Breast epithelium (tissue), 4 donors: ENCODE measurements around the gene HM13. TPM values are rescaled to one million over a fixed set of nuclear protein-coding genes. Genes with fewer than 3 reads are reported as not detected.

ENCODE experiments used
- DNase-seq, 2 donors: peaks; one replicate each; pipeline ENCODE4 v3.0.0-alpha.2; 2019; ENCODE audit warnings: low spot score in 2 of 2
- H3K27ac ChIP-seq, 2 donors: fragments of 200-600 bp; sonication (generic) in 1 of 2; one replicate each; pipeline ENCODE4 v1.5.1; 2016 to 2019; ENCODE audit warnings: mild to moderate bottlenecking in 1 of 2
- H3K27me3 ChIP-seq, 2 donors: fragments of 200-600 bp; sonication (generic) in 1 of 2; one replicate each; pipeline versions ENCODE4 v1.5.1 to v1.6.0; 2017 to 2019; ENCODE audit warnings: control low read depth in 1 of 2, mild to moderate bottlenecking in 1 of 2
- H3K36me3 ChIP-seq: fragments of 200-600 bp; one replicate; pipeline ENCODE4 v1.5.1; 2019
- H3K4me1 ChIP-seq, 2 donors: fragments of 200-600 bp; sonication (generic); one replicate each; pipeline ENCODE4 v1.5.1; 2016 to 2019; ENCODE audit warnings: control low read depth in 1 of 2
- H3K4me3 ChIP-seq, 3 donors: fragments of 200-600 bp; sonication (generic); 1 replicate in 2 of 3; 2 replicates in 1 of 3; pipeline ENCODE4 v1.5.1; 2016 to 2019; ENCODE audit warnings: mild to moderate bottlenecking in 3 of 3, moderate library complexity in 2 of 3
- H3K9me3 ChIP-seq, 2 donors: fragments of 200-600 bp; sonication (generic) in 1 of 2; one replicate each; pipeline ENCODE4 v1.5.1; 2016 to 2019; ENCODE audit warnings: control low read depth in 1 of 2
- POLR2A ChIP-seq: fragments of 450-650 bp; IDR thresholded peaks from one replicate; pipeline ENCODE4 v1.6.1; 2016; ENCODE audit warnings: antibody characterized with exemption, mild to moderate bottlenecking, moderate library complexity
- POLR2AphosphoS5 ChIP-seq, 3 donors: sonication (generic); formaldehyde crosslinking; IDR thresholded peaks; one replicate each; pipeline ENCODE4 v1.6.1; 2017; ENCODE audit warnings: antibody characterized with exemption in 3 of 3
- intact Hi-C: fragments of 100-400 bp; cut with DNase I; formaldehyde crosslinking; loops from one replicate; pipeline ENCODE4 v1.15.1; 2023; ENCODE audit warnings: low total_unique reads
- total RNA-seq, 3 donors: library from RNA; depleted of rRNA; stranded (reverse); fragments of >200 nt; gene quantifications; one replicate each; pipeline ENCODE4 v1.1.0, GENCODE V29; 2016
- TF ChIP-seq, protein P1 (sequence below), 3 donors: fragments of 450-650 bp; IDR thresholded peaks; one replicate each; pipeline ENCODE4 v1.5.1; 2016 to 2017; ENCODE audit warnings: antibody characterized with exemption in 3 of 3, mild to moderate bottlenecking in 3 of 3, moderate library complexity in 3 of 3

HM13 gene
- total RNA-seq, 3 donors from 2014 or later = 44.2 to 73.7 (median 53.1) TPM

DNA sequence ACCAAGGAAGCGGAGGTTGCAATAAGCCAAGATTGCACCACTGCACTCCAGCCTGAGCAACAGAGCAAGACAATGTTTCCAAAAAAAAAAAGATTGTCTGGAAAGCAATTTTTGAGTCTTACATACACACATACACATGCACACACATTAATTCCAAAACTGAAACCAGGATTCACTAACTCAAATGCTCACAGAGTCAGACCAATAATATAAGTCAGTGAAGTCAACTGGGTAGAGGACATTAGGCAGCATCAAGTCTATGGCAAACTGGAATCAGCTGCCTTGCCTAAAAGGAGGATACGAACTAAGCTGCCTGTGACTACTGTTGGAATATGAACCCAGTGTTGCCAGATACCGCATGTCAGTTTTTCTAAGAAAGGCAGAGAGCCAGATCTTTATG is 23.5 kb upstream of the HM13 start:
- H3K9me3 ChIP-seq = no peaks in the 10 kb centered on the region
- no peaks in the 10 kb centered on the region for H3K4me1 ChIP-seq
- no peaks in the 10 kb centered on the region for H3K36me3 ChIP-seq
- H3K27me3 ChIP-seq = no peaks in the 10 kb centered on the region
- no peak overlapping the region for H3K4me3 ChIP-seq
- TF ChIP-seq POLR2A (no peak), POLR2AphosphoS5 (IDR thresholded peaks at IDR 0.05) (no peak)
- TF ChIP-seq, protein P1, sequence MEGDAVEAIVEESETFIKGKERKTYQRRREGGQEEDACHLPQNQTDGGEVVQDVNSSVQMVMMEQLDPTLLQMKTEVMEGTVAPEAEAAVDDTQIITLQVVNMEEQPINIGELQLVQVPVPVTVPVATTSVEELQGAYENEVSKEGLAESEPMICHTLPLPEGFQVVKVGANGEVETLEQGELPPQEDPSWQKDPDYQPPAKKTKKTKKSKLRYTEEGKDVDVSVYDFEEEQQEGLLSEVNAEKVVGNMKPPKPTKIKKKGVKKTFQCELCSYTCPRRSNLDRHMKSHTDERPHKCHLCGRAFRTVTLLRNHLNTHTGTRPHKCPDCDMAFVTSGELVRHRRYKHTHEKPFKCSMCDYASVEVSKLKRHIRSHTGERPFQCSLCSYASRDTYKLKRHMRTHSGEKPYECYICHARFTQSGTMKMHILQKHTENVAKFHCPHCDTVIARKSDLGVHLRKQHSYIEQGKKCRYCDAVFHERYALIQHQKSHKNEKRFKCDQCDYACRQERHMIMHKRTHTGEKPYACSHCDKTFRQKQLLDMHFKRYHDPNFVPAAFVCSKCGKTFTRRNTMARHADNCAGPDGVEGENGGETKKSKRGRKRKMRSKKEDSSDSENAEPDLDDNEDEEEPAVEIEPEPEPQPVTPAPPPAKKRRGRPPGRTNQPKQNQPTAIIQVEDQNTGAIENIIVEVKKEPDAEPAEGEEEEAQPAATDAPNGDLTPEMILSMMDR (IDR thresholded peaks at IDR 0.05) = no peak
- DNase-seq = no peak
- H3K27ac ChIP-seq = no peak overlapping the region
- intact Hi-C loops = no loop called here

DNA sequence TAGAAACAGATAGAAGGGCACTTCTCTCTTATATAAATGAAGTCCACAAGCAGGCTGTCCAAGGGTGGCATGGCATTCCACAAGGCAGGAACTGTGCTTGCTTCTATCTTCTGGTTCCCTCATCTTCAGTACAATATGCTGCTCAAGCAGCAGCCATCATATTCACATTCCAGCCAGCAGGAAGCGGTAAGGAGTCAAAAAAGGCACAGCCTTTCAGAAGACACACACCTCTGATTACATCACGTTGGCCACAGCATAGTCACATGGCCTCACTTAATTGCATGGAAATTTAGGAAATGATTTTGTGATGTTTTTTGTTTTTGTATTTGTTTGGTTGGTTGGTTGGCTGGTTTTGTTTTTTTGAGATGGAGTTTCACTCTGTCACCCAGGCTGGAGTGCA is 20.1 kb upstream of the HM13 start:
- no peaks in the 10 kb centered on the region for H3K36me3 ChIP-seq
- no peak overlapping the region for H3K4me3 ChIP-seq
- intact Hi-C loops = no loop called here
- H3K27me3 ChIP-seq = no peaks in the 10 kb centered on the region
- TF ChIP-seq, protein P1 (IDR thresholded peaks at IDR 0.05) = peak in 1 of 3 donors; percentile 16
- no peak for TF ChIP-seq POLR2A
- H3K4me1 ChIP-seq = no peaks in the 10 kb centered on the region
- H3K27ac ChIP-seq = no peak overlapping the region
- DNase-seq = no peak
- H3K9me3 ChIP-seq = no peaks in the 10 kb centered on the region

DNA sequence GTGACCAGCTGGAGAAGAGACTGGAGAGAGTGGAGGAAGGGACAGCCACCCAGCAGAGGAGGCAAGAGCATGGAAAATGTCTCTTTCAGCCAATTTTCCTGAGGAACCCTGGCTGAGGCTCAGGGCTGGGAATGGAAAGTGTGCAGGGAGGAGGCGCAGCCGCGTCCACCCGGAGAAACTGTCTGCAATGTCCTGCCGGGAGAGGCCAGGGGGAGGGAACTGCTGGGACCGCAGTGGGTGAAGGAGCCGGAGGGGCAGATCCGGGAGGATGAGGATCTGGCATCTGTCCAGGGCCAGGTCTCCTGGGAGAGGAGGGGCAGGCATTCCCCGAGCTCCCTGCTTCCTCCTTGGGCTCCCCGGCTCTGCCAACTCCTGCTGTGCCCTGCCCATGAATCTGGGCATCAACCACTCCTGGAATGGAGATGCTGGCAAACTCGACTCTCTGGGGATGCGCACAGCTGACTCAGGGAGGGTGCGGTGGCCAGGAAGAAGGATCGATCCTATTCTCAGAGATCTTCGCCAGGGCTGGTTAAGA is 17.4 kb upstream of the HM13 start:
- H3K36me3 ChIP-seq = no peaks in the 10 kb centered on the region
- no peaks in the 10 kb centered on the region for H3K9me3 ChIP-seq
- intact Hi-C loops = no loop called here
- peak overlapping the region in 2 of 3 donors; percentile 16 to 55 for H3K4me3 ChIP-seq
- no peaks in the 10 kb centered on the region for H3K4me1 ChIP-seq
- H3K27ac ChIP-seq = peak overlapping the region in 1 of 2 donors; percentile 69
- peak; percentile 20 to 68 for DNase-seq
- TF ChIP-seq, protein P1 (IDR thresholded peaks at IDR 0.05) = no peak
- TF ChIP-seq POLR2AphosphoS5 (IDR thresholded peaks at IDR 0.05) = peak in 1 of 3 donors; percentile 16
- no peaks in the 10 kb centered on the region for H3K27me3 ChIP-seq

DNA sequence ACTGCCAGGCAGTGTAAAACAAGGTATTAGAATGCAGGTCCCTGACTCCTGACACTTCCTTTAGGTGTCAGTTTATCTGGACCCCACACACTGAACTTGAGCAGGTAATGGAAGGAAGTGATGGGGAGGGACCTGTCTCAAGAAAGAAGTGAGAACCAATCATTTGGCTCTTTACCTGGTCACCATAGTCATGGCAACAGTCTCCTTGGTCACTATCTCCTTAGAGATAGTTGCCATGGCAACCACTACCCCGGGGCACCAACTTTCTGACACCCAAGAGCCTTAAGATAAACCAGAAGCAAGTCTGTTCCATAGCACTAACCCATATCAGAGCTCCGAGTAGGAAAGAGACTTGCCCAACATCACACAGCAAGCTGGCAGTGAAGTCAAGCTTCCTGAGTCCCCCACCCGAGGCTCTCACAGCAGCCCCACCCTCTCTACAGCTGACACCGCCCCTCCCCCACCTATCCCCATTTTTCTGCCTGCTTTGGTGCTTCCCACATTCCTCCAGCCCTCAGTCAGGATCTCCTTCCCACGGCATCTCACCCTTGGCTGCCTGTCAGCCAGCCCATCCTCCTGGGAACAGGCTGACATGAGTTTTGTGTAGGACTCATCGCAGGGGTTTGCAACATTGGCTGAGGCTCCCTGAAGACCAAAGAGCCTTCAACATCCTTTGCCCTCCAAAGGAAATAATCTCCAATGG is 16.3 kb upstream of the HM13 start:
- TF ChIP-seq POLR2A (no peak), POLR2AphosphoS5 (IDR thresholded peaks at IDR 0.05) (no peak)
- TF ChIP-seq, protein P1 (IDR thresholded peaks at IDR 0.05) = no peak
- no peak for DNase-seq
- H3K27me3 ChIP-seq = no peaks in the 10 kb centered on the region

DNA sequence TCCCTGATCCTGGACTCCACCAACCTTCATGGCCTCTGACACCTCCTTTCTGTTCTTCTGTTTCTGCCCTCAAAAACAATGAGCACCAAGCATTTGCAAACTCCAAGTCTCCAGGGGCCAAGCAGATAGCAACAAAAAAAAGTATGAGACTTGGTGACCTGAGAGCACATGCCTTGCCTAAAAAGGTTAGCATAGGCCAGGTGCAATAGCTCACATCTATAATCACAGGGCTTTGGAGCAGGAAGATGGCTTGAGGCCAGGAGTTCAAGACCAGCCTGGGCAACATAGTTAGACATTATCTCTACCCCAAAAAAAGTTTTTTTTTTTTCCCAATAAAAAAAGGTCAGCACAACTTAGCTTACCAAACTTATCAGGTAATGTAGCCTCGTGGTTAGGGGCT is 13.7 kb upstream of the HM13 start:
- intact Hi-C loops = no loop called here
- H3K27me3 ChIP-seq = no peaks in the 10 kb centered on the region
- no peak overlapping the region for H3K27ac ChIP-seq
- H3K9me3 ChIP-seq = no peaks in the 10 kb centered on the region
- DNase-seq = no peak
- TF ChIP-seq POLR2A = no peak
- TF ChIP-seq, protein P1 (IDR thresholded peaks at IDR 0.05) = no peak
- TF ChIP-seq POLR2AphosphoS5 (IDR thresholded peaks at IDR 0.05) = no peak
- H3K4me1 ChIP-seq = no peaks in the 10 kb centered on the region
- H3K36me3 ChIP-seq = no peaks in the 10 kb centered on the region
- H3K4me3 ChIP-seq = no peak overlapping the region

More for the DNA sequence above, 16.3 kb upstream of the HM13 start:
- Histone ChIP-seq H3K36me3 (no peaks in the 10 kb centered on the region), H3K9me3 (no peaks in the 10 kb centered on the region), H3K4me1 (no peaks in the 10 kb centered on the region), H3K4me3 (no peak overlapping the region), H3K27ac (peak overlapping the region in 1 of 2 donors; percentile 69)
- intact Hi-C loops = no loop called here
